HG03060 (cell line): Measurements from ENCODE around the gene AK5.
"Not testable (repeated sequence)": the region's sequence is repeated elsewhere in the genome, so short reads cannot be mapped to it uniquely, and the experiment has no call there.

Experiments used
- ATAC-seq: cut with Tn5 transposase; IDR thresholded peaks from one replicate; pipeline ENCODE4 v1.9.1; 2021; ENCODE audit warnings: low read depth, moderate number of reproducible peaks; ENCODE audit not compliant: unreplicated experiment

Gene AK5

GRCh38 chr1:77283701-77284425, 2.0 kb downstream of the AK5 start:
- no peak for ATAC-seq

DNA sequence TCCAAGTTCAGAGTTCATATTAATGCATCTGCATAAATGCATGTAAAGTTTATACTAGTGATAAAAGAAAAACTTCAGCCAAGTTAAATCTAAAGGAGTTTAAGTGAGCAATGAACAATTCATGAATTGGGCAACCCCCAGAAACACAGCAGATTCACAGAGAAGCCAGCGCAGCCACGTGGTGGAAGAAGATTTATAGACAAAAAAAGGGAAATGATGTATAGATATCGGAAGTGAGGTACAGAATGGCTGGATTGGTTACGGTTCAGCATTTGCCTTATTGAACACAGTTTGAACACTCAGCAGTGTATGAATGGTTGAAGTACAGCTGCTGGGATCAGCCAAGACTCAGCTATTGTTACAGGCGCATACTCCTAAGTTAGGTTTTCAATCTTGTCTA, 5.7 kb downstream of the AK5 start:
- no peak for ATAC-seq

DNA sequence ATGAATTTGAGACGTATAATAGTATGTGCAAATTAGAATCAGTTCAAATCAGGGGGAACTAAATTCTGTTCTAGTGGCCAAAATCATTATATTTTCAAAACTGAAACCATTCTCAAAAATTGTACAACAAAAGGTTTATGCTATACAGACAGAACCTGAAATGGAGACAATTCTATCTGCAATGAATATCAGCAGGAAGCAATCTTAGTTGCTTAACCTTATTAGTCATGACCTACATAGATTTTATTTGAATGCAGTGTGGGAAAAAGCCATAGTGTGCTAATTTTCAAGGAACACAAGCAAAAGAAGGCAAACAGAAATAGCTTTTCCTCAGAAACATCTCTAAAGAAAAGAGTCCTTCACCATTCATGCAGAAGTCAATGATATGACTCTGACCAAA, 6.5 kb downstream of the AK5 start:
- ATAC-seq = no peak

DNA sequence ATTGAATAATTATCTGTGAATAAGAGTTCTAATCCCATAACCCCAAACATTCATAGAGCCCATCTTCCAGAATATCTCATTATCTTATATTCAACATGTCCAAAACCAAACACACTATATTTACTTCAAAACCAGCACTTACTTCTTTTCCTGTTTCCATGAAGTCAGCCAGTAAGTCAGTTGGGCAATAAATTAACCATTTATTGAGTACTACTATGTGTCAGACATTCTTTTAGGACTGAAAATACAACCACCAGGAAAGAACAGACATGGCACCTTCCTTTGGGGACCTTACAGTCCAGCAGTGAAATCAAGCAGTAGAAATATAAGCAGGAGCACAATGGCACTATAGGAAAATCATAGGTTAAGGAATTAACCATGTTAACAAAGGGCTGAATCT, 8.8 kb downstream of the AK5 start:
- ATAC-seq = no peak

DNA sequence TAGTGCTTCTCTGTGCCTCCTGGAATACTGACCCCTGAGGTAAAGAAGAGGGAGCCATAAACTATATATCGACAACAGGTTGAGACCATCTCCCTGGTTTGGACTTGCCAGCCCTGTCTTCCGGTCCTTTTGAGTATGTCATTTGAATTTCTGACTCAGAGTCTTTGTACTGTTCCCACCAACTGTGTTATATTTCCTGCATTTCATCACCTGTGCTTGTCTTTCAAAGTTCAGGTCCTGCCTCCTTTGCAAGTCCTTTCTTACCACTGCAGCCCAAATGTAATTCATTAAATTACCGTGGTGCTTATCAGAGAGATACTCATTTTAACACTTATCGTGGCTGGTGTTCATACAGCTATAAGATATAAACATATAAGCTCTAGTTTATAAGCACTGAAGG, 10.7 kb downstream of the AK5 start:
- no peak for ATAC-seq

DNA sequence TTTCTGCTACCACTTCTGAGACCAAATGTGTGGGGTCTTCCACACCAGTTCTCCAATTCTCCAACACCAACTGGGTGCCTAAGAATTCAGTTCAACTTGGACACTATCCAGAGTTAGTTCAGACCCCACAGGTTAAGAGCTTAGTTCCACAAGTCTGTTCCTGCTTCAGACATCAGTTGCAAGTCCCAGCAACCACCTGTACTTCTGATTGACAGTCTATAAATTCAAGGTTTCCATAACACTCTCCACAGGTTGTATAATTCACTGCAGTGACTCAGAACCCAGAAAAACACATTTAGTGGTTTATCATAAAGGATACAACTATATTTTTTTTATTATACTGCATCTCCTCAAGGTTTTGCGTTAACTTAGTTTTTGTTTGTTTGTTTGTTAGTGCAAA, 18.7 kb downstream of the AK5 start:
- ATAC-seq = no peak

DNA sequence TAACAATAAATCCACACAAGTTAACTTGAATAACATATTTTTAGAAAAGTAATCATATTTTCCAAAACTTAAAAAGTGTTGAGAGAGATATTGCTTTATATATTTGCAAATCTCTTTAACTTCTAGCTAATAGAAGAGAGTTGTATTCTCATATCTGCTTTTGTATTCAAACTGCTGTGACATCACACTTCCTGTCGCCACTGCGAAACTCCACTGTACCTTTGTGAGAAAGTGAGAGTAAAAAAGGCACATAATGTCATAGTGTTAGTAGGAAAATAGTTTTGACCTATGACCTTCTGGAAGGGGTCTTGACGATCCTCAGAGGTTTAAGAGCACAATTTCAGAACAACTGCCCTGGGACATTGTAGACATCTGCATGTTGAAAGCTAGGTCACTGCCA, 21.6 kb downstream of the AK5 start:
- no peak for ATAC-seq

DNA sequence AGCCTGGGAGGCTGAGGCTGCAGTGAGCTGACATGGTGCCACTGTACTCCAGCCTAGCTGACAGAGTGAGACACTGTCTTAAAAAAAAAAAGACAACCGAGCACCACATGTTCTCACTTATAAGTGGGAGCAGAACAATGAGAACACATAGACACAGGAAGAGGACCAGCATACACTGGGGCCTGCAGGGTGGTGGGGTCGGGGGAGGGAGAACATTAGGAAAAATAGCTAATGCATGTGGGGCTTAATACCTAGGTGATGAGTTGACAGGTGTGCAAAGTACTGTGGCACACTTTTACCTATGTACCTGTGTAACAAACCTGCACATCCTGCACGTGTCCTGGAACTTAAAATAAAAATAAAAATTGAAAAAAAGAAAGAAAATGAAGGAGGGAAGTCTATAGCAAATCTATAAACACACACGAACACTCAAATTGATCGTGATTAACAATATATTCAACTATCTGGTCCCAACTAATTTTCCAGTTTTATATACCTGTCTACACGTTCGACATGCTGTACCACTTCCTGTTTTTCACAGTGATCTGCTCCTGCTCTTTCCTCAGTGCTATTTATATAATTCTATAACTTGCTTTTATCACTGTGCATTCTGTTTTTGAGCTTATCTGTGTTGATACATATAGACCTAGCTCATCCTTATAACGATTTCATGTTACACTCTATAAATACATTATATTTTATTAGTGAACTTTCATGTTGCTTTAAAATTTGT, 27.2 kb downstream of the AK5 start:
- ATAC-seq = no peak

- no peak for ATAC-seq
Observed at GRCh38 chr1:77310924-77311323, 29.1 kb downstream of the AK5 start.

DNA sequence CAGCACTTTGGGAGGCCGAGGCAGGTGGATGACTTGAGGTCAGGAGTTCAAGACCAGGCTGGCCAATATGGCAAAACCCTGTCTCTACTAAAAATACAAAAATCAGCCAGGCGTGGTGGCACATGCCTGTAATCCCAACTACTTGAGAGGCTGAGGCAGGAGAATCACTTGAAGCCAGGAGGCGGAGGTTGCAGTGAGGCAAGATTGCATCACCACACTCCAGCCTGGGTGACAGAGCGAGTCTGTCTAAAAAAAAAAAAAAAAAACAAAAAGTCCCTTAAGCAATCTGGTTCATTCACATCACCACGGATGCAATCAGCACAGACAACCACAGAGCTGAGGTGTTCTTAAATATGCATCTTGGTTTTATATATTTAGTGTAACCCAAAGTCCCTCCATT, 30.5 kb downstream of the AK5 start:
- not testable (repeated sequence) for ATAC-seq

GRCh38 chr1:77313491-77313890, 31.7 kb downstream of the AK5 start:
- ATAC-seq = no peak

DNA sequence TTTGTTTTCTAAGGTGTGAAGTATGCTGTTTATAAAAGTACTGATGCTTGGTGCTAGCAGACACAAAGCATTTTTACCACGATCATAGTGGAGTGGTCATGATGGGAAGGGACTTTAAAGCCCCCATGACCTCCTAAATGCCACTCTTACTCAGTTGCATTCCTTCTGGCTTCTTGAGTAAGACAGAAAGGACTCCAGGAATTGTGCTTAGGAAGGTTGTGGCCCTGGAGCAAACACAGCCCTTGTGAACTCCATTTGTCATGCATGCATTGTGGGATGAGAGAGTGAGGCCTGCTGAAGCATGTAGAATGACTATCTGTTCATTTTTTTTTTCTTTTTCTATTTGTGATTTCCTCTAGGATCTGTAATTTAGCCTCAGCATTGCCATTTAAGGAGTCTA, 34.2 kb downstream of the AK5 start:
- no peak for ATAC-seq

DNA sequence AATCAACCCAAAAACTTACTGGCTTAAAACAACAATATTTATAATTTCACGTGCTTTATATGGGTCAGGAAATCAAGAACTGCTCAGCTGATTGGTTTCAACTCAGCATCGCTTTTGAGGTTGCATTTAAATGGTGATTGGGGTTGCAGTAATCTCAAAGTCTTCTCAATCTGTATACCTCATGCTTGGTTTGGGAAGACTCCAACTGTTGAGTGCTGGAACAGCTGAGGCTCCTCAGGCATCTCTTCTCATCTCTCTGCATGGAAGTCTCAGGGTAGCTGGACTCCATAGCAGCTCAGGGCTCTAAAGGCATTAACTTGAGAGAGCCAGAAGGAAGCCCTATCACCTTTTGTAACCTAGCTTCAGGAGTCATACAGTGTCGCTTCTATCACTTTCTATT, 35.1 kb downstream of the AK5 start:
- ATAC-seq = no peak

GRCh38 chr1:77319036-77319705, 37.4 kb downstream of the AK5 start:
- ATAC-seq = no peak

DNA sequence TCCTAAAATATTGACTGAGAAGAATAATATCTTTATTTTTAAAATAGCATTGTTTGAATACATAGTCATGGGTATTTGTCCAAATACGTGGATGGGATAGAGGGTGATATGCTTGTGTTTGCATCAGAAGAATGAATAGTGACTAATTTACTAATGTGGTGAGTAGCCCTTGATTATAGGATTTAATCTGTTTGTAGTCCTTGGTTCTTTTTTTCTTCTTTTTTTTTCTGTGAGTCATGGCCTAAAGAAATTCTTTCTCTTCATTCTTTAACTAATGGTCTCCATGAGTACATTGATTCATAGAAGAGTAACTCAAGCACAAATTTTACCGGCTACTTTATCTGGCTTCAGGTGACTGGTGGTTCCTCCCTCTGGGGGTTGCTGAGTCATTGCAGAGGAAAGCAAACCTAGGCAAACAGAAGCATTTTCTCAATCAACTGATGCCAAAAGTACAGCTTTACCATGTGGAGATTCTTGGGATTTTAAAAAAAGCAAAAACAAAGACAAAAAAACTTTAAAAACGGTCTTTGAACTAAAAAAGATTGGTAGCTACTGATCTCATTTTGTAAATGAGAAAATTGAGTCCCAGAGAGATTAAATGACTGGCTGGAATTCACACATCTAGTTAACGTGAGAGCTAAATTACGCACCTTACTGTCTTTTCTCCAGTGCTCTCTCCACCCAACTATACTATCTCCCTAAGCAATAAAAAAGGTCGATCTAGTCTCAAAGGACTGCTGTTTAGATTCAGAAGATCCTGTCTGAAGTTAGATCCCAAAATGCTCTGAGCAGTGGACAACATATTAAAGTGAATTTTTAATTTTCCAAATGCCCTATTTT, 40.5 kb downstream of the AK5 start:
- no peak for ATAC-seq

DNA sequence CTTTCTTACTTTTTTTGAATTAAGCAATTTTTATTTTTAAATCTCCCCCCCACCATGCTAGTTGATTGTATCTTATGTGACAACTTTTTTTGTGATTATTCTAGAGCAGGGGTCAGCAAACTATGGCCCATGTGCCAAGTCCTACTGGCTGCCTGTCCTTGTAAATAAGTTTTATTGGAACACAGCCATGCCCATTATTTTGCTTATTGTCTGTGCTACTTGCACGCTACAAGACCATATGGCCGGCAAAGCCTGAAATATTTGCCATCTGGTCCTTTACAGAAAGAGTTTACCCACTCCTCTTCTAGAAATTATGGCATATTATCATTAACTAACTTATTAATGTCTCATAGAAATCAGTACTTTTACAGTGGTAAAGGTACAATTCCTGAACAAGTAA, 51.7 kb downstream of the AK5 start:
- no peak for ATAC-seq

- ATAC-seq = no peak
Observed at GRCh38 chr1:77336729-77337128, 54.9 kb downstream of the AK5 start.

GRCh38 chr1:77339326-77339725, 57.5 kb downstream of the AK5 start:
- ATAC-seq = no peak

- ATAC-seq = no peak
Observed at GRCh38 chr1:77341195-77341594, 59.4 kb downstream of the AK5 start.

GRCh38 chr1:77342745-77343144, 60.9 kb downstream of the AK5 start:
- no peak for ATAC-seq

GRCh38 chr1:77347646-77348045, 65.8 kb downstream of the AK5 start:
- no peak for ATAC-seq
